ENCODE measurements around the gene CCDC86. TPM values are rescaled to one million over a fixed set of nuclear protein-coding genes. Genes with fewer than 3 reads are reported as not detected.

The CCDC86 gene
- total and polyA plus RNA-seq, 9 of the 15 experiments (the other 6 are each of a cell fraction or from before 2014, with no cell fraction given): 4.6 to 102 (median 25.2) TPM

GRCh38 chr11:60863550-60864521 lies 21.9 kb downstream of the CCDC86 start (continued):
- TF ChIP-seq PKNOX1 (IDR thresholded peaks at IDR 0.05) (no peak; the same call in 1 of the 2 replicates), ZNF764 (CRISPR knock-in tag; IDR thresholded peaks at IDR 0.05; ENCODE audit: low read depth) (no peak), ZBTB1 (CRISPR knock-in tag; IDR thresholded peaks at IDR 0.05; ENCODE audit: borderline replicate concordance, low read depth) (no peak), NEUROD1 (IDR thresholded peaks at IDR 0.05; ENCODE audit: borderline replicate concordance, low read depth, low read length, partially characterized antibody) (no peak), SRSF7 (optimal IDR thresholded peaks at IDR 0.05; ENCODE audit: low read depth, low read length) (no peak), PRPF4 (IDR thresholded peaks at IDR 0.05; ENCODE audit: insufficient read depth, low read depth, low read length, poor library complexity, severe bottlenecking) (no peak), PHB (CRISPR knock-in tag; IDR thresholded peaks at IDR 0.05) (no peak), XRCC4 (IDR thresholded peaks at IDR 0.05; ENCODE audit: extremely low read depth, insufficient read depth, insufficient read length) (no peak), FOXA1 (IDR thresholded peaks at IDR 0.05; ENCODE audit: borderline replicate concordance) (no peak), ZBTB11 (CRISPR knock-in tag; IDR thresholded peaks at IDR 0.05) (no peak), ZNF77 (CRISPR knock-in tag; IDR thresholded peaks at IDR 0.05) (no peak)
- TF ChIP-seq, protein P1, sequence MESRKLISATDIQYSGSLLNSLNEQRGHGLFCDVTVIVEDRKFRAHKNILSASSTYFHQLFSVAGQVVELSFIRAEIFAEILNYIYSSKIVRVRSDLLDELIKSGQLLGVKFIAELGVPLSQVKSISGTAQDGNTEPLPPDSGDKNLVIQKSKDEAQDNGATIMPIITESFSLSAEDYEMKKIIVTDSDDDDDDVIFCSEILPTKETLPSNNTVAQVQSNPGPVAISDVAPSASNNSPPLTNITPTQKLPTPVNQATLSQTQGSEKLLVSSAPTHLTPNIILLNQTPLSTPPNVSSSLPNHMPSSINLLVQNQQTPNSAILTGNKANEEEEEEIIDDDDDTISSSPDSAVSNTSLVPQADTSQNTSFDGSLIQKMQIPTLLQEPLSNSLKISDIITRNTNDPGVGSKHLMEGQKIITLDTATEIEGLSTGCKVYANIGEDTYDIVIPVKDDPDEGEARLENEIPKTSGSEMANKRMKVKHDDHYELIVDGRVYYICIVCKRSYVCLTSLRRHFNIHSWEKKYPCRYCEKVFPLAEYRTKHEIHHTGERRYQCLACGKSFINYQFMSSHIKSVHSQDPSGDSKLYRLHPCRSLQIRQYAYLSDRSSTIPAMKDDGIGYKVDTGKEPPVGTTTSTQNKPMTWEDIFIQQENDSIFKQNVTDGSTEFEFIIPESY (CRISPR knock-in tag; IDR thresholded peaks at IDR 0.05): no peak
- TF ChIP-seq, protein P2, sequence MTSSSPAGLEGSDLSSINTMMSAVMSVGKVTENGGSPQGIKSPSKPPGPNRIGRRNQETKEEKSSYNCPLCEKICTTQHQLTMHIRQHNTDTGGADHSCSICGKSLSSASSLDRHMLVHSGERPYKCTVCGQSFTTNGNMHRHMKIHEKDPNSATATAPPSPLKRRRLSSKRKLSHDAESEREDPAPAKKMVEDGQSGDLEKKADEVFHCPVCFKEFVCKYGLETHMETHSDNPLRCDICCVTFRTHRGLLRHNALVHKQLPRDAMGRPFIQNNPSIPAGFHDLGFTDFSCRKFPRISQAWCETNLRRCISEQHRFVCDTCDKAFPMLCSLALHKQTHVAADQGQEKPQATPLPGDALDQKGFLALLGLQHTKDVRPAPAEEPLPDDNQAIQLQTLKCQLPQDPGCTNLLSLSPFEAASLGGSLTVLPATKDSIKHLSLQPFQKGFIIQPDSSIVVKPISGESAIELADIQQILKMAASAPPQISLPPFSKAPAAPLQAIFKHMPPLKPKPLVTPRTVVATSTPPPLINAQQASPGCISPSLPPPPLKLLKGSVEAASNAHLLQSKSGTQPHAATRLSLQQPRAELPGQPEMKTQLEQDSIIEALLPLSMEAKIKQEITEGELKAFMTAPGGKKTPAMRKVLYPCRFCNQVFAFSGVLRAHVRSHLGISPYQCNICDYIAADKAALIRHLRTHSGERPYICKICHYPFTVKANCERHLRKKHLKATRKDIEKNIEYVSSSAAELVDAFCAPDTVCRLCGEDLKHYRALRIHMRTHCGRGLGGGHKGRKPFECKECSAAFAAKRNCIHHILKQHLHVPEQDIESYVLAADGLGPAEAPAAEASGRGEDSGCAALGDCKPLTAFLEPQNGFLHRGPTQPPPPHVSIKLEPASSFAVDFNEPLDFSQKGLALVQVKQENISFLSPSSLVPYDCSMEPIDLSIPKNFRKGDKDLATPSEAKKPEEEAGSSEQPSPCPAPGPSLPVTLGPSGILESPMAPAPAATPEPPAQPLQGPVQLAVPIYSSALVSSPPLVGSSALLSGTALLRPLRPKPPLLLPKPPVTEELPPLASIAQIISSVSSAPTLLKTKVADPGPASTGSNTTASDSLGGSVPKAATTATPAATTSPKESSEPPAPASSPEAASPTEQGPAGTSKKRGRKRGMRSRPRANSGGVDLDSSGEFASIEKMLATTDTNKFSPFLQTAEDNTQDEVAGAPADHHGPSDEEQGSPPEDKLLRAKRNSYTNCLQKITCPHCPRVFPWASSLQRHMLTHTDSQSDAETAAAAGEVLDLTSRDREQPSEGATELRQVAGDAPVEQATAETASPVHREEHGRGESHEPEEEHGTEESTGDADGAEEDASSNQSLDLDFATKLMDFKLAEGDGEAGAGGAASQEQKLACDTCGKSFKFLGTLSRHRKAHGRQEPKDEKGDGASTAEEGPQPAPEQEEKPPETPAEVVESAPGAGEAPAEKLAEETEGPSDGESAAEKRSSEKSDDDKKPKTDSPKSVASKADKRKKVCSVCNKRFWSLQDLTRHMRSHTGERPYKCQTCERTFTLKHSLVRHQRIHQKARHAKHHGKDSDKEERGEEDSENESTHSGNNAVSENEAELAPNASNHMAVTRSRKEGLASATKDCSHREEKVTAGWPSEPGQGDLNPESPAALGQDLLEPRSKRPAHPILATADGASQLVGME (CRISPR knock-in tag; IDR thresholded peaks at IDR 0.05): no peak
